ENCODE data around the gene SMG6. TPM values are rescaled to one million over a fixed set of nuclear protein-coding genes. Genes with fewer than 3 reads are reported as not detected.

Gene SMG6
- polyA plus RNA-seq (2013, experiment 1 of 2), result 19.7 TPM
- polyA plus RNA-seq (2013, experiment 2 of 2), result 20.0 TPM

- H3K9ac ChIP-seq (ENCODE audit: low read depth, low read length), result peak within 1 kb of the TSS; percentile 91
- peaks cover 4% of the 10 kb centered on the region; the same call in 1 of the 2 replicates for H3K4me1 ChIP-seq (ENCODE audit: insufficient read depth, low read length)
- peak within 1 kb of the TSS; percentile 85 for H3K4me3 ChIP-seq (ENCODE audit: low read length)
- no peaks in the 10 kb centered on the region for H3K27me3 ChIP-seq (ENCODE audit: insufficient read depth, low read length)
- H3K9me3 ChIP-seq (ENCODE audit: insufficient read depth, low read depth, low read length), result no peaks in the 10 kb centered on the region
- peaks cover 20% of the 10 kb centered on the region for H3K36me3 ChIP-seq (ENCODE audit: insufficient read depth, low read length)
- WGBS, result under 1% methylated on average over 108 of the region's 108 CpGs
- H3K27ac ChIP-seq (ENCODE audit: low read depth, low read length), result peak within 1 kb of the TSS; percentile 95
These were observed at the start of gene SMG6, which contains the start of gene SRR for GRCh38 chr17:2303204-2304188. Gene SMG6, minus strand, starts transcription at chr17:2303785. Its CDS starts 65 bp downstream, at chr17:2303720. Gene SRR, plus strand, starts transcription at chr17:2303950. Its CDS starts 11,611 bp downstream, at chr17:2315561.

DNA sequence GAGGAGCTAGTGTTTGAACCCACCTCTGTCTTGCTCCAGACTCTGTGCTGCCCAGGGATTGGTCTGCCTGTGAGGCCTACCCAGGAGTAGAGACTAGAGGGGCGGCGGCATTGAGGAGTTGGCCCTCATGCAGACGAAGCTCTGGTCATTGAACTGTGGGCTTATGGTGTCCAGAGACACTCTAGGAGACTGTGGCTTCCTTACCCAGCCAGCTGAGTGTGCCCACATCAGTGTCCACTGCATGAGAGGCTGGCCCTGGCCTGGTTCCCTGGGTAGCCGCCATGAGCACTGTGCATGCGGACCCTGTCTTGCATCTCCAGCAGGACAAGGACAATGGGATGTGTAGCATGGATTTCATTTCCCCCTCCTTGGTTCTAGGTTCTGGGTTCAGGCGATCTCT lies 47.7 kb upstream of the SMG6 start:
- H3K36me3 ChIP-seq (ENCODE audit: insufficient read depth, low read length), result no peaks in the 10 kb centered on the region
- H3K27me3 ChIP-seq (ENCODE audit: insufficient read depth, low read length), result no peaks in the 10 kb centered on the region
- H3K27ac ChIP-seq (ENCODE audit: low read depth, low read length), result no peak overlapping the region
- WGBS, result 94% methylated on average over 6 of the region's 6 CpGs
- peaks cover 18% of the 10 kb centered on the region; the same call in 1 of the 2 replicates for H3K4me1 ChIP-seq (ENCODE audit: insufficient read depth, low read length)
- no peak overlapping the region for H3K4me3 ChIP-seq (ENCODE audit: low read length)
- H3K9me3 ChIP-seq (ENCODE audit: insufficient read depth, low read depth, low read length), result no peaks in the 10 kb centered on the region
- no peak overlapping the region for H3K9ac ChIP-seq (ENCODE audit: low read depth, low read length)

DNA sequence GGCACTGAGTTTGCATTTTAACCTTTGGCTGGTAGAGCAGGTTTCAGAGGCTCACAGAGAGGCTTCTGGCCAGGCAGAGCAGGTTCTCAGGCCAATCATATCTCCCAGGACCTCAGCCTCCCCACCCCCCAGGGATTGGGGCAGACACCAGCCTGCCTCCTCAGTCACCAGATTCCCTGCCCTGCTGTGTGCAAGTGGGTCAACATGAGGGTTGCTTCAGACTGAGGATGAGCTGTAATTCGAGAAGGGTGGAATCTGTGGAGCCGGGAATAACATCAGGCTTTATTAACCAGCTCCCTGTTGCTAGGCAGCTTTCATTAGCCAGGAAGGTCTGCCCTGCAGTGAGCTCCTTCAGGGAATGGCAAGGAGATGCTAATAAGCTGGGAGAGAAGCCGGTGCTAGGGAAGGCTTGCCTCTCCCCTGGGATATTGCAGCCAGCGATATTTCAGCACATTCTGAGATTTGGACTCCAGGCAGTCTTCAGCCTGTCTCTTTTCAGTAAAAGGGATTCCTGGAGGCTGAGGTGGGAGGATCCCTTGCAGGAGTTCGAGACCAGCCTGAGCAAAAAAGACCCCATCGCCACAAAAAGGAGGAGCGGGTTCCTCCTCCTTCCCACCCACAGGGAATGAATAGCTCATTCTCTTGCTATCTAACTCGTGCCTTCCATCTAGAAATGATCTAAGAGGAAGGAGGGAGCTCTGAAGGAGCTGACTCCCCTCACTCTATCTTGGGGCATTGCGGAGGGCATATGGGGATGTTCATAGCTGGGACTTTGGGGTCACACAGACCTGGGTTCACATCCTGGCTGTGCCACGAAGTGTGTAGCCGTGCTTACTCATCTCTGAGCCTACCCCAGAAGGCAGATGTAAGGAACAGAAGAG lies 44.5 kb upstream of the SMG6 start:
- Histone ChIP-seq H3K27me3 (ENCODE audit: insufficient read depth, low read length) (no peaks in the 10 kb centered on the region), H3K4me3 (ENCODE audit: low read length) (peak overlapping the region; percentile 35), H3K9ac (ENCODE audit: low read depth, low read length) (peak overlapping the region; percentile 48; the same call in 1 of the 2 replicates), H3K4me1 (ENCODE audit: insufficient read depth, low read length) (peaks cover 18% of the 10 kb centered on the region; the same call in 1 of the 2 replicates), H3K36me3 (ENCODE audit: insufficient read depth, low read length) (peaks cover 10% of the 10 kb centered on the region; the same call in 1 of the 2 replicates), H3K27ac (ENCODE audit: low read depth, low read length) (peak overlapping the region; percentile 82), H3K9me3 (ENCODE audit: insufficient read depth, low read depth, low read length) (no peaks in the 10 kb centered on the region)
- 33% methylated on average over 9 of the region's 11 CpGs for WGBS

DNA sequence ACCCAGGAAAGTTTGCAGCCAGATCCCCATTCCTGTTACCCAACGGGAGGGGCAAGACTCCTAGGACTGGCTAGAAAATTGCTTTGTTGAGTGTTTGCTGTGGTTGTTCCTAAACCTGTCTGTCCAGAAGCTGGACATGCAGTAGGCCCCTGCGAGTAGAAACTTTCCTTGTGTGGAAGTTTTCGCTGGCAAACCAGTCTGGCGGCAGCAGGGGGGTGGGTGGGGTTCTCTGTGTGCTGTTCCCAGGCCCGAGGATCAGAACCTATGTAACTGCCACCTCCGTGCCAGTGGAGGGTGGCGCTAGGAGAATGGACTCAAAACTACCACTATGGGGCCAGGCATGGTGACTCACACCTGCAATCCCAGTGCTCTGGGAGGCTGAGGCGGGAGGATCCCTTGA lies 42.9 kb upstream of the SMG6 start:
- H3K9me3 ChIP-seq (ENCODE audit: insufficient read depth, low read depth, low read length), result no peaks in the 10 kb centered on the region
- WGBS, result 93% methylated on average over 8 of the region's 8 CpGs
- H3K36me3 ChIP-seq (ENCODE audit: insufficient read depth, low read length), result peaks cover 17% of the 10 kb centered on the region
- H3K4me3 ChIP-seq (ENCODE audit: low read length), result no peak overlapping the region
- H3K9ac ChIP-seq (ENCODE audit: low read depth, low read length), result no peak overlapping the region
- peaks cover 13% of the 10 kb centered on the region; the same call in 1 of the 2 replicates for H3K4me1 ChIP-seq (ENCODE audit: insufficient read depth, low read length)
- H3K27me3 ChIP-seq (ENCODE audit: insufficient read depth, low read length), result no peaks in the 10 kb centered on the region
- no peak overlapping the region for H3K27ac ChIP-seq (ENCODE audit: low read depth, low read length)

DNA sequence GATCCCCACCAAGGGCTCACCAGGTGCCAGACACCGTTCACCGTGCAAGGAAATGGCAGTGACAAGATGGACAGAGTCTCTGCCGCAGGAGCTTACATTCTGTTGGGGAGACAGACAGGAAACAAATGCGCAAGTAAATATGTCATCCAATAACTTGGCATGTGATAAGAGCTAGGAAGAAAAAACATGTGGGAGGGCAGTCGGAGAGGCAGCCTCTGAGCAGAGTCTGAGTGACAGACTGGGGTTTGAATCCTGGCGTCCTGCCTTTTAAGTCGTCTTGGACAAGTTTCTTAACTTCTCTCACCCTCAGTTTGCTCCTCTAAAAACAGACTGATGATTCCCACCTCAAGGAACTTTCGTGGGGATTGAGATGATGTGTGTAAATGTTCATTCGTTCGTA lies 40.9 kb upstream of the SMG6 start:
- 93% methylated on average over 10 of the region's 10 CpGs for WGBS
- H3K9ac ChIP-seq (ENCODE audit: low read depth, low read length), result no peak overlapping the region
- peaks cover 17% of the 10 kb centered on the region for H3K36me3 ChIP-seq (ENCODE audit: insufficient read depth, low read length)
- H3K9me3 ChIP-seq (ENCODE audit: insufficient read depth, low read depth, low read length), result no peaks in the 10 kb centered on the region
- H3K27me3 ChIP-seq (ENCODE audit: insufficient read depth, low read length), result no peaks in the 10 kb centered on the region
- H3K4me1 ChIP-seq (ENCODE audit: insufficient read depth, low read length), result peaks cover 13% of the 10 kb centered on the region; the same call in 1 of the 2 replicates
- H3K27ac ChIP-seq (ENCODE audit: low read depth, low read length), result no peak overlapping the region
- no peak overlapping the region for H3K4me3 ChIP-seq (ENCODE audit: low read length)

DNA sequence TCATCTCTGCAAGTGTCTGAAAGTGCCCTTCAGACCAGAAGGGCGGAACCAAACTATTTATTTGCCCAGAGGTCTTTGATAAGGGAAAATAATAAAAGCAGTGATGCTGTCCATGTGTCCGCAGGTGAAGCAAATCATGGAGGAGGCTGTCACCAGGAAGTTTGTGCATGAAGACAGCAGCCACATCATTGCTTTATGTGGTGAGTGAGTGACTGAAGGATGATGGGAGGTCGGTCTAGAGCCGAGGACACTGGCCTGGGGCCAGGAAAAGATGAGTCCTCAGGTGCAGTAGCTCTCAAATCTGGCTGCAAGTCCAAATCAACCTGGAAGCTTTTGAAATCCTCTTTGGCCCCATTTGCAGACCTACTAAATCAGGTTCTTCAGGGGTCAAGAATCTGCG lies 39.8 kb upstream of the SMG6 start:
- H3K9ac ChIP-seq (ENCODE audit: low read depth, low read length), result no peak overlapping the region
- WGBS, result 97% methylated on average over 5 of the region's 5 CpGs
- peaks cover 11% of the 10 kb centered on the region; the same call in 1 of the 2 replicates for H3K4me1 ChIP-seq (ENCODE audit: insufficient read depth, low read length)
- H3K4me3 ChIP-seq (ENCODE audit: low read length), result no peak overlapping the region
- peaks cover 17% of the 10 kb centered on the region for H3K36me3 ChIP-seq (ENCODE audit: insufficient read depth, low read length)
- no peaks in the 10 kb centered on the region for H3K27me3 ChIP-seq (ENCODE audit: insufficient read depth, low read length)
- H3K27ac ChIP-seq (ENCODE audit: low read depth, low read length), result no peak overlapping the region
- no peaks in the 10 kb centered on the region for H3K9me3 ChIP-seq (ENCODE audit: insufficient read depth, low read depth, low read length)

GRCh38 chr17:2338315-2338657 lies 34.7 kb upstream of the SMG6 start:
- no peaks in the 10 kb centered on the region for H3K9me3 ChIP-seq (ENCODE audit: insufficient read depth, low read depth, low read length)
- H3K4me1 ChIP-seq (ENCODE audit: insufficient read depth, low read length), result peaks cover 19% of the 10 kb centered on the region; the same call in 1 of the 2 replicates
- peak overlapping the region; percentile 52; the same call in 1 of the 2 replicates for H3K27ac ChIP-seq (ENCODE audit: low read depth, low read length)
- H3K27me3 ChIP-seq (ENCODE audit: insufficient read depth, low read length), result no peaks in the 10 kb centered on the region
- peak overlapping the region; percentile 97 for H3K4me3 ChIP-seq (ENCODE audit: low read length)
- WGBS, result 17% methylated on average over 5 of the region's 5 CpGs
- H3K9ac ChIP-seq (ENCODE audit: low read depth, low read length), result peak overlapping the region; percentile 70
- H3K36me3 ChIP-seq (ENCODE audit: insufficient read depth, low read length), result peaks cover 30% of the 10 kb centered on the region

DNA sequence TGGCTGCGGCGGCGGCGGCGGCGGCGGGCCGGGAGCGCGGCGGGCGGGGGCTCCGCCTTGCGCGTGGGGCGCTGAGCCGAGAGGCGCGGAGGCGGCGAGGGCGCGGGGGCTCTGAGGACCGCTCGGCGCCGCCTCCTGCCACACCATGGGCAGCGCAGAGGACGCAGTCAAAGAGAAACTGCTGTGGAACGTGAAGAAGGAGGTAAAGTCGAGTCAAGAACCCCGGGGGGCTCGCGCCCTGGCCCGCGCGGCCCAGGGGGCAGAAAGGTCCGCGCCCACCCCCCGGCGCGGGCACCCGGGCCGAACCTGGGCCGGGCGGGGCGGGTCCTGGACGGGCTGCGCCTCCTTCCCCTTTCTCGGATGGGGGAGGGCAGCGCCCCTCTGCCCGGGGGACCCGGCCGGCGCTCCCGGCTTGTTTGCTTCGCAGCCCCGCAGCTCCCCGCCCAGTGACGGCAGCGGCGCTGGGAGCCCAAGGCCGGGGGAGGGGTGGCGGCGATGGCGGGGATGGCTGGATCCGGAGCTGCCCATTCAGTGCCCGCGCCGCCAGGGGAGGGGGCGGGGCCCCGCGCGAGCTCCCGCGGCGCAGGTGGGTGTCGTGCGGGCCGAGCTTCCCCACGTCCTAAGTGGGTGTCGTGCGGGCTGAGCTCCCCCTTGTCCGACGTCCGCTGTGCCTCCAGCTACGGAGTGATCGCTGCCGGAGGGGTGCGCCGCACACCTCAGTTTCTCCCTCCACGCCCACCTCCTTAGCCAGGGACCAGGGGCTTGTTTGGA lies 34.1 kb upstream of the SMG6 start:
- no peaks in the 10 kb centered on the region for H3K27me3 ChIP-seq (ENCODE audit: insufficient read depth, low read length)
- under 1% methylated on average over 92 of the region's 92 CpGs for WGBS
- peaks cover 19% of the 10 kb centered on the region; the same call in 1 of the 2 replicates for H3K4me1 ChIP-seq (ENCODE audit: insufficient read depth, low read length)
- H3K36me3 ChIP-seq (ENCODE audit: insufficient read depth, low read length), result peaks cover 35% of the 10 kb centered on the region
- peak overlapping the region; percentile 70 for H3K9ac ChIP-seq (ENCODE audit: low read depth, low read length)
- H3K27ac ChIP-seq (ENCODE audit: low read depth, low read length), result peak overlapping the region; percentile 52; the same call in 1 of the 2 replicates
- H3K4me3 ChIP-seq (ENCODE audit: low read length), result peak overlapping the region; percentile 97
- H3K9me3 ChIP-seq (ENCODE audit: insufficient read depth, low read depth, low read length), result no peaks in the 10 kb centered on the region

- Histone ChIP-seq H3K4me1 (ENCODE audit: insufficient read depth, low read length) (peaks cover 19% of the 10 kb centered on the region; the same call in 1 of the 2 replicates), H3K27ac (ENCODE audit: low read depth, low read length) (peak within 1 kb of the TSS; percentile 85; the same call in 1 of the 2 replicates), H3K27me3 (ENCODE audit: insufficient read depth, low read length) (no peaks in the 10 kb centered on the region)
These were observed 33.4 kb upstream of the SMG6 start, which contains the start of gene SGSM2 for GRCh38 chr17:2336852-2337543. Gene SGSM2, plus strand, starts transcription at chr17:2337501. Its CDS starts 188 bp downstream, at chr17:2337689.

More at GRCh38 chr17:2336852-2337543, 33.4 kb upstream of the SMG6 start, which contains the start of gene SGSM2:
- Histone ChIP-seq H3K4me3 (ENCODE audit: low read length) (peak within 1 kb of the TSS; percentile 97), H3K9ac (ENCODE audit: low read depth, low read length) (peak within 1 kb of the TSS; percentile 97), H3K9me3 (ENCODE audit: insufficient read depth, low read depth, low read length) (no peaks in the 10 kb centered on the region), H3K36me3 (ENCODE audit: insufficient read depth, low read length) (peaks cover 40% of the 10 kb centered on the region)
- 1% methylated on average over 77 of the region's 77 CpGs for WGBS

Data from HUES64 (cell line).